ENCODE results near the gene C19orf53. TPM values are rescaled to one million over a fixed set of nuclear protein-coding genes. Genes with fewer than 3 reads are reported as not detected.

Gene C19orf53
- total RNA-seq, 2 experiments from 2014 or later, result 90.1 to 162 TPM

DNA sequence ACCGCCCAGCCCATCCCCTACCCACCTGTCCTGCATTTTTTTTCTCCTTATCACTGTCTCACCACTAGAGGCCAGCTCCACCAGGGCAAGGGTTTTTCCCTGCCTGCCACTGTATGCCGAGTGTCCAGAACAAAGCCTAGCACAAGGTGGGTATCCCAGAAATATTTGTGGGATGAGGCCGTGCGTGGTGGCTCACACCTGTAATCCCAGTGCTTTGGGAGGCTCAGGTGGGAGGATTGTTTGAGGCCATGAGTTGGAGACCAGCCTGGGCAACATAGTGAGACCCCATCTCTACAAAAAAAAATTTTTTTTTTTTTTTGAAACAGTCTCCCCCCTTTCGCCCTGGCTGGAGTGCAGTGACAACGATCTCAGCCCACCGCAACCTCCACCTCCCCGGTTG is 12.8 kb upstream of the C19orf53 start:
- no peaks in the 10 kb centered on the region for H3K9me3 ChIP-seq (ENCODE audit: low read length)
- TF ChIP-seq EZH2phosphoT487 (IDR thresholded peaks at IDR 0.05; ENCODE audit: borderline replicate concordance, low read depth, low read length), result no peak
- TF ChIP-seq, protein P1, sequence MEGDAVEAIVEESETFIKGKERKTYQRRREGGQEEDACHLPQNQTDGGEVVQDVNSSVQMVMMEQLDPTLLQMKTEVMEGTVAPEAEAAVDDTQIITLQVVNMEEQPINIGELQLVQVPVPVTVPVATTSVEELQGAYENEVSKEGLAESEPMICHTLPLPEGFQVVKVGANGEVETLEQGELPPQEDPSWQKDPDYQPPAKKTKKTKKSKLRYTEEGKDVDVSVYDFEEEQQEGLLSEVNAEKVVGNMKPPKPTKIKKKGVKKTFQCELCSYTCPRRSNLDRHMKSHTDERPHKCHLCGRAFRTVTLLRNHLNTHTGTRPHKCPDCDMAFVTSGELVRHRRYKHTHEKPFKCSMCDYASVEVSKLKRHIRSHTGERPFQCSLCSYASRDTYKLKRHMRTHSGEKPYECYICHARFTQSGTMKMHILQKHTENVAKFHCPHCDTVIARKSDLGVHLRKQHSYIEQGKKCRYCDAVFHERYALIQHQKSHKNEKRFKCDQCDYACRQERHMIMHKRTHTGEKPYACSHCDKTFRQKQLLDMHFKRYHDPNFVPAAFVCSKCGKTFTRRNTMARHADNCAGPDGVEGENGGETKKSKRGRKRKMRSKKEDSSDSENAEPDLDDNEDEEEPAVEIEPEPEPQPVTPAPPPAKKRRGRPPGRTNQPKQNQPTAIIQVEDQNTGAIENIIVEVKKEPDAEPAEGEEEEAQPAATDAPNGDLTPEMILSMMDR (conservative IDR thresholded peaks at IDR 0.05; ENCODE audit: low read length), result 0 out of 2 replicates have a peak, but pooled peaks have one; percentile 17
- intact Hi-C loops (cut with micrococcal nuclease; ENCODE audit: unreplicated experiment), result no loop called here
- no peak overlapping the region for H2AFZ ChIP-seq (ENCODE audit: low read length)
- DNase-seq (ENCODE audit: low spot score), result no peak
- H3K36me3 ChIP-seq (ENCODE audit: insufficient read depth, low read length), result peaks cover 72% of the 10 kb centered on the region
- no TSS peak for BruUV-seq (replicated peaks)
- H4K20me1 ChIP-seq (ENCODE audit: insufficient read depth, low read length), result no peaks in the 10 kb centered on the region
- ChIA-PET CTCF (ENCODE audit: unreplicated experiment) (no interaction called here), POLR2A (interaction anchor here (0.6 kb wide), 1 partner anchor 11 kb away, joined by 3 read pairs; no protein-coding TSS in a partner anchor)
- H3K79me2 ChIP-seq (ENCODE audit: insufficient read depth, low read depth, low read length), result no peaks in the 10 kb centered on the region
- peaks cover 11% of the 10 kb centered on the region for H3K4me1 ChIP-seq (ENCODE audit: insufficient read depth, low read length, poor library complexity, severe bottlenecking)
- no peak overlapping the region for H3K27ac ChIP-seq (ENCODE audit: low read depth, low read length, poor library complexity, severe bottlenecking)
- no peak overlapping the region for H3K4me3 ChIP-seq (ENCODE audit: low read depth, low read length, poor library complexity, severe bottlenecking)
- H3K4me2 ChIP-seq (ENCODE audit: low read length), result no peak overlapping the region
- no peaks in the 10 kb centered on the region for H3K9me2 ChIP-seq (ENCODE audit: insufficient read depth, low read length)

- H2AFZ ChIP-seq (ENCODE audit: low read length), result no peak overlapping the region
- CTCF ChIA-PET (ENCODE audit: unreplicated experiment), result no interaction called here
- H3K79me2 ChIP-seq (ENCODE audit: insufficient read depth, low read depth, low read length), result no peaks in the 10 kb centered on the region
- no peaks in the 10 kb centered on the region for H4K20me1 ChIP-seq (ENCODE audit: insufficient read depth, low read length)
- no peaks in the 10 kb centered on the region for H3K9me3 ChIP-seq (ENCODE audit: low read length)
- no peak for TF ChIP-seq EZH2phosphoT487 (IDR thresholded peaks at IDR 0.05; ENCODE audit: borderline replicate concordance, low read depth, low read length)
- TF ChIP-seq, protein P1 (conservative IDR thresholded peaks at IDR 0.05; ENCODE audit: low read length), result no peak
- H3K36me3 ChIP-seq (ENCODE audit: insufficient read depth, low read length), result peaks cover 59% of the 10 kb centered on the region
- no peak overlapping the region for H3K27ac ChIP-seq (ENCODE audit: low read depth, low read length, poor library complexity, severe bottlenecking)
- H3K4me1 ChIP-seq (ENCODE audit: insufficient read depth, low read length, poor library complexity, severe bottlenecking), result peaks cover 11% of the 10 kb centered on the region
- H3K4me2 ChIP-seq (ENCODE audit: low read length), result no peak overlapping the region
- no peak for DNase-seq (ENCODE audit: low spot score)
- intact Hi-C loops (cut with micrococcal nuclease; ENCODE audit: unreplicated experiment), result no loop called here
- no peak overlapping the region for H3K4me3 ChIP-seq (ENCODE audit: low read depth, low read length, poor library complexity, severe bottlenecking)
- no peaks in the 10 kb centered on the region for H3K9me2 ChIP-seq (ENCODE audit: insufficient read depth, low read length)
- BruUV-seq (replicated peaks), result no TSS peak
- POLR2A ChIA-PET, result interaction anchor here (0.6 to 1.3 kb wide), 2 partner anchors 15 to 106 kb away, joined by 4 to 5 read pairs; a partner anchor contains a TSS
These were observed 11.5 kb upstream of the C19orf53 start for GRCh38 chr19:13762635-13763235.

DNA sequence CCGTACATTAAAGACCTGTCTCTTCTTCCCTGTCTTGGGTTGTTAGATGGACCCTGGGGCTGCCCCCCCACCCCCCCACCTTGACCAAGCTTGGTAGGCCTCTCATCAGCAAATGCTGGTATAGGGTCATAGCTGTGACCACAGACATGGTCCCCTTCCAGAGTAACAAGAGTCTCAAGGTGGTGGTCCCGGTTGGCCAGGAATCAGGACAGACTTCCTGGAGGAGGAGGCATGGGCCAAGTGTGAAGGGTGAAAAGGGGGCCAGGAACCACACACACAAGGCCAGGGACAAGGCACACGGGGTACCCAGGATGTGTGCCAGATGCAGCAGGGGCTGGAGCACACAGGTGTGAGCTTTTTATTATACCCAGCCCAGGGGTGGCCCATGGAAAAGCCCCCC is 11.0 kb upstream of the C19orf53 start:
- no peak overlapping the region for H3K4me2 ChIP-seq (ENCODE audit: low read length)
- H3K36me3 ChIP-seq (ENCODE audit: insufficient read depth, low read length), result peaks cover 54% of the 10 kb centered on the region
- CTCF ChIA-PET (ENCODE audit: unreplicated experiment), result no interaction called here
- peaks cover 11% of the 10 kb centered on the region for H3K4me1 ChIP-seq (ENCODE audit: insufficient read depth, low read length, poor library complexity, severe bottlenecking)
- H4K20me1 ChIP-seq (ENCODE audit: insufficient read depth, low read length), result no peaks in the 10 kb centered on the region
- no peak for TF ChIP-seq EZH2phosphoT487 (IDR thresholded peaks at IDR 0.05; ENCODE audit: borderline replicate concordance, low read depth, low read length)
- TF ChIP-seq, protein P1 (conservative IDR thresholded peaks at IDR 0.05; ENCODE audit: low read length), result no peak
- intact Hi-C loops (cut with micrococcal nuclease; ENCODE audit: unreplicated experiment), result no loop called here
- no peaks in the 10 kb centered on the region for H3K9me3 ChIP-seq (ENCODE audit: low read length)
- no peaks in the 10 kb centered on the region for H3K9me2 ChIP-seq (ENCODE audit: insufficient read depth, low read length)
- no peak overlapping the region for H3K27ac ChIP-seq (ENCODE audit: low read depth, low read length, poor library complexity, severe bottlenecking)
- no TSS peak for BruUV-seq (replicated peaks)
- H3K79me2 ChIP-seq (ENCODE audit: insufficient read depth, low read depth, low read length), result no peaks in the 10 kb centered on the region
- POLR2A ChIA-PET, result interaction anchor here (0.6 to 1.5 kb wide), 3 partner anchors 11 to 105 kb away, joined by 4 to 8 read pairs (median 5); partner anchors contain the start of gene C19orf53
- H2AFZ ChIP-seq (ENCODE audit: low read length), result no peak overlapping the region
- no peak for DNase-seq (ENCODE audit: low spot score)
- H3K4me3 ChIP-seq (ENCODE audit: low read depth, low read length, poor library complexity, severe bottlenecking), result no peak overlapping the region
